RWPE1 (cell line): Measurements from ENCODE around the gene NR3C2.

ENCODE experiments used
- CTCF ChIA-PET: fragments of 350-600 bp; sonication (Branson Sonifier 250); formaldehyde crosslinking; extraction: SDS; loops from one replicate; lab custom pipeline; 2021; lab: Yijun Ruan, JAX
- POLR2A ChIA-PET: fragments of 400-600 bp; formaldehyde crosslinking; extraction: SDS; loops from one replicate; lab custom pipeline; 2020; ENCODE audit warnings: antibody characterized with exemption; ENCODE audit not compliant: low non-redundant PET; lab: Yijun Ruan, JAX
- DNase-seq: peaks from one replicate; pipeline ENCODE4 v3.0.0; 2012; ENCODE audit warnings: low spot score
- H3K27ac ChIP-seq: fragments of 450-650 bp; 2 replicates; pipeline ENCODE4 v1.5.1; 2017
- TF ChIP-seq, protein P1 (sequence below): fragments of 450-650 bp; conservative IDR thresholded peaks from 2 replicates; pipeline ENCODE4 v1.5.1; 2017; ENCODE audit warnings: low read depth, mild to moderate bottlenecking

The NR3C2 gene

GRCh38 chr4:148344352-148344751 lies 97.9 kb downstream of the NR3C2 start:
- TF ChIP-seq, protein P1, sequence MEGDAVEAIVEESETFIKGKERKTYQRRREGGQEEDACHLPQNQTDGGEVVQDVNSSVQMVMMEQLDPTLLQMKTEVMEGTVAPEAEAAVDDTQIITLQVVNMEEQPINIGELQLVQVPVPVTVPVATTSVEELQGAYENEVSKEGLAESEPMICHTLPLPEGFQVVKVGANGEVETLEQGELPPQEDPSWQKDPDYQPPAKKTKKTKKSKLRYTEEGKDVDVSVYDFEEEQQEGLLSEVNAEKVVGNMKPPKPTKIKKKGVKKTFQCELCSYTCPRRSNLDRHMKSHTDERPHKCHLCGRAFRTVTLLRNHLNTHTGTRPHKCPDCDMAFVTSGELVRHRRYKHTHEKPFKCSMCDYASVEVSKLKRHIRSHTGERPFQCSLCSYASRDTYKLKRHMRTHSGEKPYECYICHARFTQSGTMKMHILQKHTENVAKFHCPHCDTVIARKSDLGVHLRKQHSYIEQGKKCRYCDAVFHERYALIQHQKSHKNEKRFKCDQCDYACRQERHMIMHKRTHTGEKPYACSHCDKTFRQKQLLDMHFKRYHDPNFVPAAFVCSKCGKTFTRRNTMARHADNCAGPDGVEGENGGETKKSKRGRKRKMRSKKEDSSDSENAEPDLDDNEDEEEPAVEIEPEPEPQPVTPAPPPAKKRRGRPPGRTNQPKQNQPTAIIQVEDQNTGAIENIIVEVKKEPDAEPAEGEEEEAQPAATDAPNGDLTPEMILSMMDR: no peak
- H3K27ac ChIP-seq: no peak overlapping the region
- CTCF ChIA-PET: interaction anchor here (0.5 to 0.6 kb wide), 2 partner anchors 8 to 99 kb away, joined by 3 read pairs; no protein-coding TSS in a partner anchor
- no peak for DNase-seq
- POLR2A ChIA-PET: no interaction called here

DNA sequence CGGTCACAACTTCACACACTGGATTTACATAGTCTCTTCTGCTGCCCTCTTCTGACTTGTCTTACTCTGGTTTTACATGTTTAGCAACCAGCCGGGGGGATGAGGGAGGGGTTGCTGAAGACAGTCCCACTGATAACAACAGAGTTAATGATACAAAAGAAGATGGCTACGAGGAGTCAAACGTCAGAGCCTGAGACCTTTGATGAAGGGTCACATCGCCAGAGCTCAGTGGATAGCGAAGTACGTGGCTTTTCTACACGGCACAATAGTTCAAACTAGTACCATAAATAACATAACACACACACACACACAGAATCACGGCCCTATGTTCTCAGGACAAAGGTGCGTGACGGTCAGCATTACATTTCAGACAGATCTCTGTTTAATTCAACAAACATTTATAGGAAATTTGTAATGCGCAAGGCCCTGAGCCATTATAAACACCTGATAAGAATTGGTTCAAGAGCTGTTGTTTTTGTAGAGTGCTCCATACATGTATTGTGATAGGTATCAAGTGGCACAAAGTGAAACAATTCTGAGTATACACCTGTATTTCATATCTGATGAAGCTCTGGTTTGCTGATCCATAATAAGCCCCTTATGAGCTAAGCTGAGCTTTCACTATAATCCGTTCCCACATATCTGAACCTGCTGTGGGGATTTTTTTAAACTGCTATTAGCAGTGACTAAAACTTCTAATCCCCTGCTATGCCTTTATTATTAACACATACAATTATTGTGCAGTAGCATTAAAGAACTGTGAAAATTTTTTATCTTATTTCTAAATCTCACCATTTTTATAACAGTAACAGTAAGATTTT lies 100.0 kb downstream of the NR3C2 start:
- TF ChIP-seq, protein P1: no peak
- ChIA-PET CTCF (interaction anchor here (1.0 kb wide), 1 partner anchor 39 kb away, joined by 6 read pairs; no protein-coding TSS in a partner anchor), POLR2A (no interaction called here)
- no peak overlapping the region for H3K27ac ChIP-seq
- DNase-seq: no peak

GRCh38 chr4:148335133-148335532 lies 107.1 kb downstream of the NR3C2 start:
- ChIA-PET CTCF (no interaction called here), POLR2A (no interaction called here)
- no peak overlapping the region for H3K27ac ChIP-seq
- TF ChIP-seq, protein P1: no peak
- no peak for DNase-seq

DNA sequence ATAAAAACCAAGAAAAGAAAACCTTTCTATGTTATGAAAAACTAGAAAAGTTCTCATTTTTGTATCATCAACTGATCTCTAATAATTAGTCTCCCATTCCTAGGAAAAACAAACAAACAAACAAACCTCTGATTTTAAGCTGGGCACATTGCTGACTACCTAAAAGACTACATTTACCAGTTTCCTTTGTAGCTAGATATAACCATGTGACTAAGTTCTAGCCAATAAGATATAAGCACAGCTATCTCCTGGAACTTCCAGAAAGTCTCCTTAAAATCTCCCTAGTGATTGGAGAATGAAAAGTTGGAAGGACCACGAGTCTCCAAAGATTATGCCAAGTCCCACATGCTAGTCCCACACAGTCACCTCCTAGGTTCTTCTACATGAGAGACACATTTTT lies 108.9 kb downstream of the NR3C2 start:
- POLR2A ChIA-PET: interaction anchor here (0.6 kb wide), 1 partner anchor 649 kb away, joined by 4 read pairs; the partner anchor contains the start of gene PRMT9
- CTCF ChIA-PET: interaction anchor here (0.7 kb wide), 1 partner anchor 115 kb away, joined by 3 read pairs; no protein-coding TSS in a partner anchor
- DNase-seq: no peak
- H3K27ac ChIP-seq: no peak overlapping the region
- TF ChIP-seq, protein P1: no peak

GRCh38 chr4:148332486-148332885 lies 109.7 kb downstream of the NR3C2 start:
- ChIA-PET CTCF (interaction anchor here (0.7 kb wide), 1 partner anchor 116 kb away, joined by 3 read pairs; no protein-coding TSS in a partner anchor), POLR2A (no interaction called here)
- no peak for DNase-seq
- TF ChIP-seq, protein P1: no peak
- H3K27ac ChIP-seq: no peak overlapping the region

DNA sequence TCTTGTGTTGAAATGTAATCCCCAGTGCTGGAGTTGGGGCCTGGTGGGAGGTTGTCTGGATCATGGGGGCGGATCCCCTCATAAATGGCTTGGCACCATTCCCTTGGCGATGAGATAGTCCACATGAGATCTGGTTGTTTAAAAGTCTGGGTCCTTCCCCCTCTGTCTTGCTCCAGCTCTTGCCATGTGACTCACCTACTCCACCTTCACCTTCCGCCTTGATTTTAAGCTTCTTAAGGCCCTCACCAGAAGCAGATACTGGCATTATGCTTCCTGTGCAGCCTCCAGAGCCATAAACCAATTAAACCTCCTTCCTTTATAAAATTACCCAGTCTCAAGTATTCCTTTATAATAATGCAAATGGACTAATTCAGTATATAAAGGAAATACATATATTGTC lies 111.5 kb downstream of the NR3C2 start:
- no peak for DNase-seq
- no peak overlapping the region for H3K27ac ChIP-seq
- POLR2A ChIA-PET: no interaction called here
- CTCF ChIA-PET: no interaction called here
- TF ChIP-seq, protein P1: no peak
